Osteoblast (primary cell): Measurements from ENCODE around the gene NBPF1. TPM values are rescaled to one million over a fixed set of nuclear protein-coding genes. Genes with fewer than 3 reads are reported as not detected.
"Not testable (repeated sequence)": the region's sequence is repeated elsewhere in the genome, so short reads cannot be mapped to it uniquely, and the experiment has no call there.

Source experiments
- DNase-seq: peaks from one replicate; pipeline ENCODE4 v3.0.0; 2011; ENCODE audit warnings: low spot score, mixed read lengths; ENCODE audit not compliant: insufficient read length; ENCODE audit errors: missing footprints
- H2AFZ ChIP-seq: 2 replicates; pipeline ENCODE4 v1.6.0; 2011; ENCODE audit warnings: mild to moderate bottlenecking, low read length
- H3K27ac ChIP-seq: 2 replicates; pipeline ENCODE4 v1.5.1; 2011; ENCODE audit warnings: mild to moderate bottlenecking, low read depth, low read length, moderate library complexity
- H3K27me3 ChIP-seq: 2 replicates; pipeline ENCODE4 v1.6.0; 2012; ENCODE audit warnings: mild to moderate bottlenecking, control low read depth, inconsistent platforms, low read length, moderate library complexity; ENCODE audit not compliant: insufficient read depth
- H3K36me3 ChIP-seq: 2 replicates; pipeline ENCODE4 v1.5.1; 2011; ENCODE audit warnings: mild to moderate bottlenecking, low read length, control low read depth, moderate library complexity; ENCODE audit not compliant: insufficient read depth
- H3K4me1 ChIP-seq: 2 replicates; pipeline ENCODE4 v1.5.1; 2011; ENCODE audit warnings: mild to moderate bottlenecking, low read length, control low read depth, moderate library complexity; ENCODE audit not compliant: insufficient read depth
- H3K4me2 ChIP-seq: 2 replicates; pipeline ENCODE4 v1.6.0; 2011; ENCODE audit warnings: mild to moderate bottlenecking, low read length; ENCODE audit not compliant: insufficient read depth
- H3K4me3 ChIP-seq: fragments of 200-600 bp; sonication (generic); 3 replicates; pipeline ENCODE4 v1.5.1; 2012; ENCODE audit warnings: mild to moderate bottlenecking, low read length, inconsistent platforms; ENCODE audit not compliant: insufficient read depth
- H3K79me2 ChIP-seq: 2 replicates; pipeline ENCODE4 v1.6.0; 2012; ENCODE audit warnings: mild to moderate bottlenecking, low read length, control low read depth, inconsistent platforms; ENCODE audit not compliant: insufficient read depth
- H3K9me3 ChIP-seq: 2 replicates; pipeline ENCODE4 v1.5.1; 2011; ENCODE audit warnings: low read depth, low read length, control low read depth
- H4K20me1 ChIP-seq: 2 replicates; pipeline ENCODE4 v1.6.0; 2012; ENCODE audit warnings: mild to moderate bottlenecking, low read length, control low read depth; ENCODE audit not compliant: insufficient read depth
- total RNA-seq: library from RNA; depleted of rRNA; stranded (reverse); fragments of >200 nt; gene quantifications from 2 replicates; pipeline ENCODE4 v1.2.3, GENCODE V29; 2012
- TF ChIP-seq, protein P1 (sequence below): IDR thresholded peaks from 2 replicates; pipeline ENCODE4 v1.5.1; 2011; ENCODE audit warnings: mild to moderate bottlenecking, low read depth, low read length, moderate library complexity; ENCODE audit errors: extremely low read depth

Gene NBPF1
- total RNA-seq, 1 donor, result 54.6 TPM

DNA sequence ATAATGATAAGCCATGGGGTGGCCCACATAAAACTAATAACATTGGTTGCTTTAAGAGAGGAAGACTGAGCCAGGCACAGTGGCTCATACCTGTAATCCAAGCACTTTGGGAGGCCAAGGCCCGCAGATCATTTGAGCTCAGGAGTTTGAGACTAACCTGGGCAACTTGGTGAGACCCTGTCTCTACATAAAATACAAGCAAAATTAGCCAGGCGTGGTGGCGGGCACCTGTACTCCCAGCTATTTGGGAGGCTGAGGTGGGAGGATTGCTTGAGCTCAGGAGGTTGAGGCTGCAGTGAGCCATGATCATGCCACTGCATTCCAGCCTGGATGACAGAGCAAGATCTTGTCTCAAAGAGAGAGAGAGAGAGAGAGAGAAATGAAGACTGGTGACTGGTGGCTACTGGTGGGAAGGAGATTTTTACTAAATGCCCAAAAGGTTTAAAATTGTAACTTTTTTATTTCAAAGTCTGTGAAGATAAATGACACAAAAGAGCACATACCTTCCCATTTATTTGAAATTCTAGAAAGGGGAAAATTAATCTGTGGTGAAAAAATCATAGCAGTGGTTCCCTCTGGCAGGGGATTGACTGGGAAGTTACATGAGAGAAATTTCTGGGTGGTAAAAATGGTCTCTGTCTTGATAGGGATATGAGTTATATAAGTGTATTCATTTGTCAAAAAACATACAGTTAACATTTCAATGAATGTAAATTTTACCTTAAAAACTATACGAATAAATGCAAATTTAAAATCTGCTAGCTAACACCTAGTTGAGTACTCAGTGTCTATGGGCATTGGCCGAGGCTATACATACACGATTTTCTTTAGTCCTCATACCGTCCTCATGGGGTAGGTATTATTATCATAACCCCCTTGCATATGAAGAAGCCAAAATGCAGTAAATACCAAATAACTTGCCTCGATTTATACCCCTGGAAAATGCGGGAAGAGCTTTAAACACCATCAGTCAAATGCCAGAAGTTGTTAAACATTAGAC, 2.2 kb upstream of the NBPF1 start:
- peak; percentile 76 for DNase-seq
- TF ChIP-seq, protein P1, sequence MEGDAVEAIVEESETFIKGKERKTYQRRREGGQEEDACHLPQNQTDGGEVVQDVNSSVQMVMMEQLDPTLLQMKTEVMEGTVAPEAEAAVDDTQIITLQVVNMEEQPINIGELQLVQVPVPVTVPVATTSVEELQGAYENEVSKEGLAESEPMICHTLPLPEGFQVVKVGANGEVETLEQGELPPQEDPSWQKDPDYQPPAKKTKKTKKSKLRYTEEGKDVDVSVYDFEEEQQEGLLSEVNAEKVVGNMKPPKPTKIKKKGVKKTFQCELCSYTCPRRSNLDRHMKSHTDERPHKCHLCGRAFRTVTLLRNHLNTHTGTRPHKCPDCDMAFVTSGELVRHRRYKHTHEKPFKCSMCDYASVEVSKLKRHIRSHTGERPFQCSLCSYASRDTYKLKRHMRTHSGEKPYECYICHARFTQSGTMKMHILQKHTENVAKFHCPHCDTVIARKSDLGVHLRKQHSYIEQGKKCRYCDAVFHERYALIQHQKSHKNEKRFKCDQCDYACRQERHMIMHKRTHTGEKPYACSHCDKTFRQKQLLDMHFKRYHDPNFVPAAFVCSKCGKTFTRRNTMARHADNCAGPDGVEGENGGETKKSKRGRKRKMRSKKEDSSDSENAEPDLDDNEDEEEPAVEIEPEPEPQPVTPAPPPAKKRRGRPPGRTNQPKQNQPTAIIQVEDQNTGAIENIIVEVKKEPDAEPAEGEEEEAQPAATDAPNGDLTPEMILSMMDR, result no peak
- Histone ChIP-seq H3K27ac (no peak overlapping the region), H3K4me1 (peaks cover 17% of the 10 kb centered on the region), H3K27me3 (no peaks in the 10 kb centered on the region), H3K9me3 (no peaks in the 10 kb centered on the region), H3K79me2 (peaks cover 21% of the 10 kb centered on the region), H3K4me3 (no peak overlapping the region), H3K4me2 (no peak overlapping the region), H4K20me1 (peaks cover 8% of the 10 kb centered on the region), H2AFZ (no peak overlapping the region), H3K36me3 (peaks cover 11% of the 10 kb centered on the region)

DNA sequence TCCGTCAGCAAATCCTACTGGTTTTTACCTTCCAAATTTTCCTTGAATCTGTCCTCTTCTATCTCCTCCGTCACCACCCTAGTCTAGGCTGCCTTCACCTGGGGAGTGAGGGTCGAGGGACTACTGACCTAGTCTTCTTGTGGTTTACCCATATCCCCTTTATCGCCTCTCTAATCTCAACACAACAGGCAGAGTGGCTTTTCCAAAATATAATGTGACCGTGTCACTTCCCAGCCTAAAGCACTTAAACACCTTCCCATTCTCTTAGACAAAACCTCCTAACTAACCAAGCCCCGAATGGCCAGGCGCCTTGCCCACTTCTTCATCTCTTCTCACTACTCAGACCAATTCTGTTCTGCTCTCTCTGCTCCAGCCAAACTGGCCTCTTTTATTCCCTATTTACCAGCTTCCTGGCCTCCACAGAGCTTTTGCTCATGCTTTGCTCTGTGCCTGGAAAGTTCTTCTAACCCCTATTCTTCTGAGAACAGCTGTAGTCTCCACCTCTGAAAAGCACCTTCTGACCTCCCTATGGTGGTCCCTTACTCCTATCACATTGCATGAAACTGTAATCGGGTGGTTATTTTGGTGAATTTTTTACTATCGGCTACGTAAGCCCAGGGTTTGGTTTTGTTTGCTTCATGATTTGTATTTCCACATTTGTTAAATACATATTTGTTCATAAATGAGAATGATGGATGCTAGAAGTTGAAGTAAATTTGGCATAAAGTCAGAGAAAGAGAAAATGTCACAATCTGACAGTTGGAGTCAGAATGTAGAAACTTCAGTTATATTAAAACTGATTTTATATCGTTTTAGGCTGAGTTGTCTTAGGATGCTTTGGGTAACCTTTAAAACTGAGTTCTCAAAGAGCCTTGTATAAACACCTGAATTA, 1.2 kb upstream of the NBPF1 start:
- H4K20me1 ChIP-seq, result peaks cover 8% of the 10 kb centered on the region
- H3K27me3 ChIP-seq, result no peaks in the 10 kb centered on the region
- peak; percentile 60 for DNase-seq
- no peak overlapping the region for H3K27ac ChIP-seq
- H2AFZ ChIP-seq, result no peak overlapping the region
- no peaks in the 10 kb centered on the region for H3K9me3 ChIP-seq
- H3K4me1 ChIP-seq, result peaks cover 17% of the 10 kb centered on the region
- TF ChIP-seq, protein P1, result no peak
- peaks cover 11% of the 10 kb centered on the region for H3K36me3 ChIP-seq
- no peak overlapping the region for H3K4me3 ChIP-seq
- peak overlapping the region; percentile 91 for H3K4me2 ChIP-seq
- peaks cover 30% of the 10 kb centered on the region for H3K79me2 ChIP-seq

DNA sequence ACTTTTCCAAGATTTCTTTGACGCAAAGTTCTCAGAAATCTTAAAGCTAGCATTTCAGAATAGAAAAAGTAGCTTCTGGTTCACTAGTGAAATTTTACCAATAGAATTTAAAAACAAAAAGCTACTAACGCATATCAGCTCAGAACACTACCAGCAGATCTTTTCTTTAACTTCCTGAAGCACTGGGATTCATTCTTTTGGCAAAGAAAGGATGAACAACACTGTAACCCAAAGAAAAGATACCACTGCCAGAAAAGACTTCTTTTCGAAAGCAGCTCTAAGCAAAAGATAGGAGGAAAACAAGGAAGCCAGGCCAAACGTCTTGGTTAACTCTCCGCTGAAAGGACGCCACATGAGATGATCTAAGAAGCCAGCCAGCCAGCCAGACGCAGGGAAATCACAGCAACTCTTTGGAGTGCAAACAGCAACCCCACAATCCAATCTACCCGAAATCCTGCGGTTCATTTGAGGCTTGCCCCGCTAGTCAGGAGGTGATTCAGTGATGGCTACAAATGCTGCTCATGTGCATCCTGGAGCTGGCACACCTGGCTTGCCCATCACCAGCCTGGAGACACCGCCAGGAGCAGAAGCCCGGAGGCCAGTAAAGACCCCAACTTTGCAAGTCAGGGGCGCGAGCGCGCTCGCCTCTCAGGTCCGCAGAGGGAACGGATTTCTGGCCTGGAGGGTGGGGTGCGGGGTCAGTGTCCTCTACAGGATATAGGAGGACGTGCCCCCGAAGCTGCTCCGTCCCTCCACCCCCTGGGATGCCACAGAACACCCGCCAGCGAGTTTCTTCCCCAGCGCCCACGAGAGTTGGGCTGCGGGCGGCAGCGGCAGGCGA, 812 bp downstream of the NBPF1 start:
- Histone ChIP-seq H3K4me2 (peak overlapping the region; percentile 91), H3K9me3 (no peaks in the 10 kb centered on the region), H3K27me3 (no peaks in the 10 kb centered on the region), H3K27ac (peak overlapping the region; percentile 38), H3K36me3 (peaks cover 14% of the 10 kb centered on the region), H3K4me1 (peaks cover 17% of the 10 kb centered on the region), H3K79me2 (peaks cover 44% of the 10 kb centered on the region), H2AFZ (peak overlapping the region; percentile 81), H3K4me3 (peak overlapping the region; percentile 88), H4K20me1 (peaks cover 23% of the 10 kb centered on the region)
- peak; percentile 99 for DNase-seq
- TF ChIP-seq, protein P1, result no peak

DNA sequence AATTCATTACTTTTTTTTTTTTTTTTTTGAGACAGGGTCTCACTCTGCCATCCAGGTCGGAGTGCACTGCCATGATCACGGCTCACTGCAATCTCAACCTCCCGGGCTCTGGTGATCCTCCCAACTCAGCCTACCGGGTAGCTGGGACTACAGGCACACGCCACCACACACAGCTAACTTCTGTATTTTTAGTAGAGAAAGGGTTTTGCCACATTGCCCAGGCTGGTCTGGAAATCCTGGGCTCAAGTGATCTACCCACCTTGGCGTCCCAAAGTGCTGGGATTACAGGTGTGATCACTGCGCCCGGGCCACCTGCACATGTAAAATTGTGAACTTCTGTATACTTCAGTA, 1.4 kb downstream of the NBPF1 start:
- peak overlapping the region; percentile 88 for H3K4me3 ChIP-seq
- H3K79me2 ChIP-seq, result peaks cover 47% of the 10 kb centered on the region
- not testable (repeated sequence) for DNase-seq, H3K27me3 ChIP-seq, H3K9me3 ChIP-seq
- peaks cover 26% of the 10 kb centered on the region for H4K20me1 ChIP-seq
- H2AFZ ChIP-seq, result peak overlapping the region; percentile 81
- H3K36me3 ChIP-seq, result peaks cover 16% of the 10 kb centered on the region
- peaks cover 17% of the 10 kb centered on the region for H3K4me1 ChIP-seq
- H3K4me2 ChIP-seq, result peak overlapping the region; percentile 91
- H3K27ac ChIP-seq, result peak overlapping the region; percentile 38

DNA sequence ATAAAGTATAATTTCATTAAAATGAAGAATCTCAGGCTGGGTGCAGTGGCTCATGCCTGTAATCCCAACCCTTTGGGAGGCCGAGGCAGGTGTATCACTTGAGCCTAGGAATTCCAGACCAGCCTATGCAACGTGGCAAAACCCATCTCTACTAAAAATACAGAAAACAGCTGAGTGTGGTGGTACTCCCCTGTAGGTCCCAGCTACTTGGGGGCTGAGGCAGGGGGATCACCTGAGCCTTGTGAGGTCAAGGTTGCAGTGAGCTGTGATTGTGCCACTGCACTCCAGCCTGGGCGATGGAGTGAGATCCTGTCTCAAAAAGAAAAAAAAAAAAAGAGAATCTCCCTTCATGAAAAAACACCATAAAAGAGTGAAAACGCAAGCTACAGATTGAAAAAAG, 2.2 kb downstream of the NBPF1 start:
- H3K27me3 ChIP-seq, H3K9me3 ChIP-seq, H3K4me3 ChIP-seq, DNase-seq, H3K4me2 ChIP-seq, H3K27ac ChIP-seq, H2AFZ ChIP-seq: not testable (repeated sequence)
- H3K36me3 ChIP-seq, result peaks cover 24% of the 10 kb centered on the region
- H3K4me1 ChIP-seq, result peaks cover 17% of the 10 kb centered on the region
- peaks cover 47% of the 10 kb centered on the region for H3K79me2 ChIP-seq
- H4K20me1 ChIP-seq, result peaks cover 28% of the 10 kb centered on the region

DNA sequence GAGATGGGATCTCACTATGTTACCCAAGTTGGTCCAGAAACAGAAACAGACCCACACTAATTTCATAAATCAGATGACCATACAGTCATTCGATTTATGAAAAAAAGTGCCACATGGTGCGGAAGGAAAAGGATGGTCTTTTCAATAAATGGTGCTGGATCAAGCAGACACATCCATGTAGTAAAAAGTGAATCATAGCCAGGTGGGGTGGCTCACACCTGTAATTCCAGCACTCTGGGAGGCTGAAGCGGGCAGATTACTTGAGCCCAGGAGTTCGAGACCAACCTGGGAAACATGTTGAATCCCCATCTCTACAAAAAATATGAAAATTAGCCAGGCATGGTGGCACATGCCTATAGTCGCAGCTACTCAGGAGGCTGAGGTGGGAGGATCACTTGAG, 2.8 kb downstream of the NBPF1 start:
- not testable (repeated sequence) for H3K4me3 ChIP-seq, H3K4me2 ChIP-seq, H2AFZ ChIP-seq, H3K27ac ChIP-seq, H3K9me3 ChIP-seq, H3K27me3 ChIP-seq, DNase-seq
- H3K4me1 ChIP-seq, result peaks cover 17% of the 10 kb centered on the region
- peaks cover 28% of the 10 kb centered on the region for H4K20me1 ChIP-seq
- peaks cover 47% of the 10 kb centered on the region for H3K79me2 ChIP-seq
- H3K36me3 ChIP-seq, result peaks cover 30% of the 10 kb centered on the region
